GM12878 (cell line): ENCODE measurements around the gene DUSP22. TPM values are rescaled to one million over a fixed set of nuclear protein-coding genes. Genes with fewer than 3 reads are reported as not detected.

ENCODE experiments used
- ATAC-seq: fragments of 200-7000 bp; cut with Tn5 transposase; 3 replicates; pipeline ENCODE4 v1.9.1; 2020; ENCODE audit warnings: mild to moderate bottlenecking, moderate library complexity
- BruUV-seq: library from RNA; stranded (reverse); fragments of 400-500 nt; replicated peaks from 2 replicates; lab custom pipeline; 2021; lab: Mats Ljungman, UMichigan
- CTCF ChIA-PET: fragments of 300-600 bp; sonication (Branson Sonifier 250); formaldehyde crosslinking; extraction: SDS; loops from one replicate; lab custom pipeline; 2021; ENCODE audit warnings: inconsistent platforms; lab: Yijun Ruan, JAX
- POLR2A ChIA-PET: fragments of 350-600 bp; formaldehyde crosslinking; extraction: SDS; loops from one replicate; lab custom pipeline; 2021; ENCODE audit warnings: inconsistent platforms; lab: Charles Lee
- RAD21 ChIA-PET: fragments of 300-600 bp; sonication (Branson Sonifier 250); formaldehyde crosslinking; loops from one replicate; lab custom pipeline; 2023; ENCODE audit warnings: antibody characterized with exemption; ENCODE audit not compliant: unreplicated experiment; lab: Charles Lee
- SMC1A ChIA-PET: fragments of 300-600 bp; sonication (Branson Sonifier 250); formaldehyde crosslinking; loops from one replicate; lab custom pipeline; 2023; ENCODE audit not compliant: unreplicated experiment, uncharacterized antibody; lab: Charles Lee
- DNase-seq: peaks from one replicate; pipeline ENCODE4 v3.0.0-alpha.2; 2011; ENCODE audit warnings: low read depth, low spot score
- FAIRE-seq: peaks from 3 replicates; lab custom pipeline; 2011; peaks lifted over from hg19 to GRCh38; lab: Jason Lieb, UNC
- H2AFZ ChIP-seq: 2 replicates; pipeline ENCODE4 v1.6.0; 2011; ENCODE audit warnings: low read depth, low read length, control low read depth; ENCODE audit not compliant: control insufficient read depth
- H3K27ac ChIP-seq: 2 replicates; pipeline ENCODE4 v1.5.1; 2011; ENCODE audit warnings: control low read depth; ENCODE audit not compliant: control insufficient read depth, insufficient read depth
- H3K27me3 ChIP-seq, 2 experiments: replicated peaks in 1 of 2; 2 replicates each; pipeline versions ENCODE4 v1.6.0 to v1.6.1; 2011; ENCODE audit warnings: low read length in 1 of 2; ENCODE audit not compliant: control insufficient read depth in 2 of 2, insufficient read depth in 2 of 2
- H3K36me3 ChIP-seq, 2 experiments: 2 replicates each; pipeline ENCODE4 v1.5.1; 2011; ENCODE audit warnings: low read length in 1 of 2; ENCODE audit not compliant: control insufficient read depth in 2 of 2, insufficient read depth in 2 of 2
- H3K4me1 ChIP-seq: 2 replicates; pipeline ENCODE4 v1.6.1; 2011; ENCODE audit warnings: mild to moderate bottlenecking, low read length, moderate library complexity, mixed read lengths; ENCODE audit not compliant: control insufficient read depth, insufficient read depth
- H3K4me2 ChIP-seq: 2 replicates; pipeline ENCODE4 v1.6.0; 2011; ENCODE audit warnings: control low read depth; ENCODE audit not compliant: control insufficient read depth, insufficient read depth
- H3K4me3 ChIP-seq: fragments of 200-600 bp; sonication (generic); 2 replicates; pipeline ENCODE4 v1.5.1; 2016
- H3K79me2 ChIP-seq: 2 replicates; pipeline ENCODE4 v1.6.0; 2011; ENCODE audit warnings: low read length; ENCODE audit not compliant: control insufficient read depth, insufficient read depth
- H3K9ac ChIP-seq: 2 replicates; pipeline ENCODE4 v1.8.0; 2011; ENCODE audit warnings: low read length, control low read depth, mixed read lengths; ENCODE audit not compliant: control insufficient read depth, insufficient read depth
- H3K9me3 ChIP-seq: replicated peaks from 3 replicates; pipeline ENCODE4 v1.5.1; 2011; ENCODE audit warnings: mild to moderate bottlenecking, low read length; ENCODE audit not compliant: control insufficient read depth, insufficient read depth
- H4K20me1 ChIP-seq: 2 replicates; pipeline ENCODE4 v1.6.0; 2011; ENCODE audit not compliant: control insufficient read depth, insufficient read depth
- MLLT1 ChIP-seq: fragments of 450-650 bp; IDR thresholded peaks from 2 replicates; pipeline ENCODE4 v1.6.1; 2016; ENCODE audit warnings: mild to moderate bottlenecking
- WGBS: methylation state at CpG from one replicate; pipeline ENCODE4 v1.1.6; 2016; ENCODE audit warnings: low lambda C conversion rate; ENCODE audit not compliant: insufficient replicate concordance, insufficient coverage; ENCODE audit errors: missing lambda C conversion rate; 5-methylcytosine and 5-hydroxymethylcytosine counted together
- in situ Hi-C: fragments of 300-500 bp; cut with MboI; formaldehyde crosslinking; loops from 9 replicates; pipeline ENCODE4 v1.14.3; 2018; ENCODE audit warnings: mixed read lengths
- intact Hi-C: fragments of 100-400 bp; cut with micrococcal nuclease; formaldehyde crosslinking; loops from one replicate; pipeline ENCODE4 v1.14.2; 2022; ENCODE audit not compliant: unreplicated experiment
- polyA plus RNA-seq, 11 experiments: library from polyadenylated mRNA; depleted of rRNA in 4 of 11; unstranded in 6 of 11; stranded (reverse) in 5 of 11; fragments of >200 nt; fragmentation: Nextera tagmentation in 4 of 11; fragmentation: Illumina TruSeq in 1 of 11; extraction: Ambion mirVana in 4 of 11; extraction: Trizol in 1 of 11; gene quantifications; 1 replicate in 1 of 11; 2 replicates in 10 of 11; pipeline versions ENCODE4 v1.2.1 to v1.2.3, GENCODE V29; 2011 to 2016; ENCODE audit warnings: inconsistent platforms in 2 of 11, missing spikeins in 2 of 11, low read depth in 1 of 11
- total RNA-seq, 4 experiments: library from RNA; depleted of rRNA in 3 of 4; stranded (reverse); fragments of >200 nt in 3 of 4; fragmentation: Illumina TruSeq in 1 of 4; extraction: Trizol in 1 of 4; gene quantifications; 2 replicates each; pipeline versions ENCODE4 v1.2.1 to v1.2.3, GENCODE V29; 2013 to 2021
- TF ChIP-seq, protein P1 (sequence below): fragments of 450-650 bp; IDR thresholded peaks from 2 replicates; pipeline ENCODE4 v1.6.1; 2017; ENCODE audit warnings: mild to moderate bottlenecking, moderate library complexity

Gene DUSP22
- total and polyA plus RNA-seq, 10 of the 15 experiments (the other 5 are each of a cell fraction or from before 2014, with no cell fraction given), result 78.9 to 156 (median 107) TPM

- H3K9ac ChIP-seq, result no peak overlapping the region
- in situ Hi-C loops (no loop called here), intact Hi-C loops (loop anchor here (2.0 kb wide), 2 partner anchors 27 to 71 kb away; partner anchors contain the start of genes DUSP22 and IRF4)
- H3K27me3 ChIP-seq, result no peaks in the 10 kb centered on the region
- H2AFZ ChIP-seq, result no peak overlapping the region
- H3K4me2 ChIP-seq, result no peak overlapping the region
- no peak overlapping the region for H3K27ac ChIP-seq
- no peaks in the 10 kb centered on the region for H4K20me1 ChIP-seq
- no peak for ATAC-seq
- H3K36me3 ChIP-seq, result no peaks in the 10 kb centered on the region
- TF ChIP-seq, protein P1, sequence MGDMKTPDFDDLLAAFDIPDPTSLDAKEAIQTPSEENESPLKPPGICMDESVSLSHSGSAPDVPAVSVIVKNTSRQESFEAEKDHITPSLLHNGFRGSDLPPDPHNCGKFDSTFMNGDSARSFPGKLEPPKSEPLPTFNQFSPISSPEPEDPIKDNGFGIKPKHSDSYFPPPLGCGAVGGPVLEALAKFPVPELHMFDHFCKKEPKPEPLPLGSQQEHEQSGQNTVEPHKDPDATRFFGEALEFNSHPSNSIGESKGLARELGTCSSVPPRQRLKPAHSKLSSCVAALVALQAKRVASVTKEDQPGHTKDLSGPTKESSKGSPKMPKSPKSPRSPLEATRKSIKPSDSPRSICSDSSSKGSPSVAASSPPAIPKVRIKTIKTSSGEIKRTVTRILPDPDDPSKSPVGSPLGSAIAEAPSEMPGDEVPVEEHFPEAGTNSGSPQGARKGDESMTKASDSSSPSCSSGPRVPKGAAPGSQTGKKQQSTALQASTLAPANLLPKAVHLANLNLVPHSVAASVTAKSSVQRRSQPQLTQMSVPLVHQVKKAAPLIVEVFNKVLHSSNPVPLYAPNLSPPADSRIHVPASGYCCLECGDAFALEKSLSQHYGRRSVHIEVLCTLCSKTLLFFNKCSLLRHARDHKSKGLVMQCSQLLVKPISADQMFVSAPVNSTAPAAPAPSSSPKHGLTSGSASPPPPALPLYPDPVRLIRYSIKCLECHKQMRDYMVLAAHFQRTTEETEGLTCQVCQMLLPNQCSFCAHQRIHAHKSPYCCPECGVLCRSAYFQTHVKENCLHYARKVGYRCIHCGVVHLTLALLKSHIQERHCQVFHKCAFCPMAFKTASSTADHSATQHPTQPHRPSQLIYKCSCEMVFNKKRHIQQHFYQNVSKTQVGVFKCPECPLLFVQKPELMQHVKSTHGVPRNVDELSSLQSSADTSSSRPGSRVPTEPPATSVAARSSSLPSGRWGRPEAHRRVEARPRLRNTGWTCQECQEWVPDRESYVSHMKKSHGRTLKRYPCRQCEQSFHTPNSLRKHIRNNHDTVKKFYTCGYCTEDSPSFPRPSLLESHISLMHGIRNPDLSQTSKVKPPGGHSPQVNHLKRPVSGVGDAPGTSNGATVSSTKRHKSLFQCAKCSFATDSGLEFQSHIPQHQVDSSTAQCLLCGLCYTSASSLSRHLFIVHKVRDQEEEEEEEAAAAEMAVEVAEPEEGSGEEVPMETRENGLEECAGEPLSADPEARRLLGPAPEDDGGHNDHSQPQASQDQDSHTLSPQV, result no peak
- TF ChIP-seq MLLT1, result 0 out of 2 replicates have a peak, but pooled peaks have one; percentile 37
- H3K9me3 ChIP-seq, result no peaks in the 10 kb centered on the region; the same call in 2 of the 3 replicates
- CTCF ChIA-PET, result interaction anchor here (1.1 to 4.8 kb wide), 6 partner anchors 13 to 175 kb away, joined by 5 to 34 read pairs (median 10); no protein-coding TSS in a partner anchor
- BruUV-seq, result no TSS peak
- POLR2A ChIA-PET, result interaction anchor here (0.9 to 3.1 kb wide), 7 partner anchors 9 to 50 kb away, joined by 3 to 14 read pairs (median 7); no protein-coding TSS in a partner anchor
- H3K4me1 ChIP-seq, result peaks cover 25% of the 10 kb centered on the region
- no peaks in the 10 kb centered on the region for H3K79me2 ChIP-seq
- 82% methylated on average over 13 of the region's 13 CpGs for WGBS
- RAD21 ChIA-PET, result interaction anchor here (0.6 to 8.0 kb wide), 17 partner anchors 8 to 177 kb away, joined by 3 to 73 read pairs (median 9); partner anchors contain the start of gene IRF4
- FAIRE-seq, result no peak
- DNase-seq, result no peak
- SMC1A ChIA-PET, result interaction anchor here (0.8 to 9.6 kb wide), 19 partner anchors 8 to 147 kb away, joined by 3 to 230 read pairs (median 9); no protein-coding TSS in a partner anchor
- H3K4me3 ChIP-seq, result no peak overlapping the region
Measured at GRCh38 chr6:363909-364308, 71.6 kb downstream of the DUSP22 start.
